Measurements from ENCODE around the gene ALG6. TPM values are rescaled to one million over a fixed set of nuclear protein-coding genes. Genes with fewer than 3 reads are reported as not detected.

The ALG6 gene
- total and polyA plus RNA-seq, 2 experiments from 2014 or later = 8.4 to 14.3 TPM

DNA sequence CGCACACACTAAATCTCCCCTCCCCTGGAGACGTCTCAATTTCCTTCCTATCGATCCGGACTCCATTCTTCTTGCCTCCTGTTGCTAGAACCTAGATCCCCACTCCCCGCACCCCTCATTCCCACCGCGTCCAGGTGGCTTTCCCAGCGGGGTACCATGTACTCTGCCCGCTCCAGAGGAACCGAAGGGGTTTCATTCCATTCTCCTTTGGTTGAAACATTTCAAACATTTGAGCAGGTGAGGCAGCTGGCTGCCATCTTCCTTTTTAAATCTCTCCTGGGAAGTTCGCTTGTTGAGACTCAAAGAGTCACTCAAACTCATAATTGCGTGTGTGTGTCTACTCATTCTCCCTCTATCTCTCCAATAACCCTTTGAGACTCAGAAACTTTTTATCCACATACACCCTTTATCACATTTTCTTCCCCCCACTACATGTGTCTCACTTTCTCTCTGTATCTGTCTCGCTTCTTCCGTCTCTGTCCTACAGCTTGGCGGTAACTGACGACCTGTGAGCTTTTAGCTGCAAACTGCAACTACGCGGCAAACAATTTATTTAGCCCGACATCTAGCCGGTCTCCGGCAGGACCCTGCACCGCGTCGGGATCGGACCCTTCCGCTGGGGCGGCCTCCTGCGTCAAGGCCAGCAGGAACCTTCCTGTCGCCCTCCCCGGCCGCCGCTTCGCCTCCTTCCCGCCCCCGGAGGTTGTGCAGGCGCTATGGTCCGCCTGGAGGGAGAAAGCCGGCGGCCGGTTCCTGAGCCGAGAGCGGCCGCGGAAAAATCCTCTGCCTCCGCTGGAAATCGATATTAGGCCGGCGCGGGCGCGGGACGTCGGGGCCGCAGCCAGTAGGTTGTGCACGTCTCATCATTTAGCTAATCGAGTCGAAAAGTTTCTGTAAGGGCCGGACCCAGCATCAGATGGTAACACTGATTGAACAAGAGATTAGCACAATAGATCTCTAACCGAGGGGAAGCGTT lies 48.1 kb upstream of the ALG6 start:
- no peak overlapping the region for H3K4me2 ChIP-seq (ENCODE audit: unreplicated experiment)

DNA sequence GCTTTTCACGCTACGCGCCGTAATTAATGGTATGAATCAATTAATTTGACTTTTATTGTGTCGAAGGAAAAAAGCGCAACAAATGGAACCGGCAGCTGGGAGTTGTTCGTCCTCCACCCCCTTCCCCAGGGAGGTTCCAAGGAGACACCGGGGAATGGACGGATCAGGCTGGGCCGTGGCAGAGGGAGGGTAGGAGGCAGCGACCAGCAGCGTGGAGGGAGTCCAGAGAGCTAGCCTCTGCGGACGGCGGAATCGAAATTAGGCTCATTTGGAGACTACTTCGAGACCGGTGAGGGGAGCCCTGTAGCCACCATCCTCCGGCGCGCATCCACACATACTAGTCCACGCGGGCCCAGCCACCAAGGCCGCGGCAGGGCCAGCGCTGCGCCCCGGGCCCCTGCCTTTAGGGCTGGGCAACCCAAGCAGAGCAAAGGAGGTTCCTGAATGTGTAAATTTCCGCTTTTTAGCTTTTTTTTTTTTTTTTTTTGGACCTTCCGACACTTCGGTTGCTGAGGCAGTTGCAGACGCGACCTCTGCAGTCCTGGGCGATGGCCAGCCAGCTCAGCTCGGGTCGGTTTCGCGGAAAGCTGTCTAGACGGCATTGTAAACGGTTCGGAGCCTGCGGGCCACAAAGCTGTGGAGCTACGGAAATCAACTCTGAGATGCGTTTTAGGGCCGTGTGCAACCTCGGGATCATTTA lies 47.3 kb upstream of the ALG6 start:
- Histone ChIP-seq H3K9me3 (ENCODE audit: low read depth) (no peaks in the 10 kb centered on the region), H3K9ac (no peak overlapping the region), H3K9me2 (ENCODE audit: insufficient read depth) (no peaks in the 10 kb centered on the region), H3K27ac (no peak overlapping the region), H3K36me3 (ENCODE audit: low read depth) (no peaks in the 10 kb centered on the region), H3K4me2 (ENCODE audit: unreplicated experiment) (no peak overlapping the region), H3F3A (ENCODE audit: insufficient read depth) (no peaks in the 10 kb centered on the region), H3K4me3 (no peak overlapping the region), H4K20me1 (ENCODE audit: insufficient read depth) (no peaks in the 10 kb centered on the region), H3K4me1 (ENCODE audit: insufficient read depth) (no peaks in the 10 kb centered on the region), H3K79me2 (ENCODE audit: insufficient read depth) (no peaks in the 10 kb centered on the region), H2AFZ (no peak overlapping the region), H3K27me3 (replicated peaks; ENCODE audit: insufficient read depth) (peaks cover 95% of the 10 kb centered on the region)
- DNase-seq = peak; percentile 32
- in situ Hi-C loops (cut with MboI) = no loop called here
- TF ChIP-seq EZH2phosphoT487 (IDR thresholded peaks at IDR 0.05; ENCODE audit: insufficient read depth, low read depth) = 0 out of 2 replicates have a peak, but pooled peaks have one; percentile 19
- TF ChIP-seq EZH2 (IDR thresholded peaks at IDR 0.05; ENCODE audit: insufficient read depth, poor library complexity, severe bottlenecking) = peak; percentile 41
- 18 to 19% methylated on average over 46 to 47 of the region's 47 CpGs for WGBS, 2 experiments (ENCODE audit: low coverage in 1 of 2, low lambda C conversion rate in 2 of 2, missing lambda C conversion rate in 2 of 2)

More for the DNA sequence above, 48.1 kb upstream of the ALG6 start:
- H3F3A ChIP-seq (ENCODE audit: insufficient read depth) = no peaks in the 10 kb centered on the region
- H3K4me1 ChIP-seq (ENCODE audit: insufficient read depth) = no peaks in the 10 kb centered on the region
- DNase-seq = no peak
- H4K20me1 ChIP-seq (ENCODE audit: insufficient read depth) = no peaks in the 10 kb centered on the region
- no peaks in the 10 kb centered on the region for H3K9me3 ChIP-seq (ENCODE audit: low read depth)
- no peaks in the 10 kb centered on the region for H3K36me3 ChIP-seq (ENCODE audit: low read depth)
- no peak overlapping the region for H2AFZ ChIP-seq
- H3K27ac ChIP-seq = no peak overlapping the region
- H3K79me2 ChIP-seq (ENCODE audit: insufficient read depth) = no peaks in the 10 kb centered on the region
- no peak overlapping the region for H3K9ac ChIP-seq
- no peak for TF ChIP-seq EZH2 (IDR thresholded peaks at IDR 0.05; ENCODE audit: insufficient read depth, poor library complexity, severe bottlenecking)
- peak; percentile 47; the same call in 1 of the 2 replicates for TF ChIP-seq EZH2phosphoT487 (IDR thresholded peaks at IDR 0.05; ENCODE audit: insufficient read depth, low read depth)
- peaks cover 92% of the 10 kb centered on the region for H3K27me3 ChIP-seq (replicated peaks; ENCODE audit: insufficient read depth)
- WGBS, 2 experiments (ENCODE audit: low coverage in 1 of 2, low lambda C conversion rate in 2 of 2, missing lambda C conversion rate in 2 of 2) = 23 to 24% methylated on average over 53 to 60 of the region's 60 CpGs
- H3K4me3 ChIP-seq = no peak overlapping the region
- no peaks in the 10 kb centered on the region for H3K9me2 ChIP-seq (ENCODE audit: insufficient read depth)
- in situ Hi-C loops (cut with MboI) = no loop called here

DNA sequence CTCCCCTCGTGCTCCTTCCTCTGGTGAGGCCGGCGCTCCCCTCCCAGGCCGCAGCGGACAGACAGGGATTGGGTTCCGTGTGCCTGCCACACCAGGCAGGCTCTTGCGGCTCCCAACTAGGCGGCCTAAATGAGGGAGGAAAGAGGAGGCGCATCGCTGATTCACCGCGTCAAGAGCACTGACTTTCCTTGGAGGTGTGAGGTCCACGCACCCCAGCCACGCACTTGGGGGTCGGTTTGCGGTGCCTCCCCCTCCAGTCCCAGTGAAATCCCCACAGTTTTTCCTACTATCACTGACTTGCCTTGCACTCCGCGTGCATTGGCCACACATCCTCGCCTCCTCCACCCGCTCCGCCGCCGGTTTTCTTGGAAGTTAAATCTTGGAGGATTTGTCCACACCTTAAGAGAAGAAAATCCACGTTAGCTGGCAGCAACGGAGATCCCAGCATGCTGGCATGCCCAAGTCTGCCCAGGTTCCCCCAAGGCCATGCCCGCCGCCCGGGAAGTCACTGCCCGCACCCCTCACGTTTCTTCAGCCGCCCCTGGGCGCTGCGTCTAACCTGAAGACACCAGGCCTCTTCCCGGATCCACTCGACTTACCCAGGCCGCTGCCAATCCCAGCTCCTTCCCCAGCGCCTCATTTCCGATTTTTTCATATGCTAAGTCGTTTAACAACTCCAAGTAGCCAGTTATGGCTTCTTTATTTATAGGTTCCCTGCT lies 46.2 kb upstream of the ALG6 start:
- Histone ChIP-seq H3K9me3 (ENCODE audit: low read depth) (no peaks in the 10 kb centered on the region), H3K27me3 (replicated peaks; ENCODE audit: insufficient read depth) (peaks cover 95% of the 10 kb centered on the region), H3K36me3 (ENCODE audit: low read depth) (no peaks in the 10 kb centered on the region), H3K4me3 (no peak overlapping the region), H3K9ac (no peak overlapping the region), H3K79me2 (ENCODE audit: insufficient read depth) (no peaks in the 10 kb centered on the region), H3K4me1 (ENCODE audit: insufficient read depth) (no peaks in the 10 kb centered on the region), H4K20me1 (ENCODE audit: insufficient read depth) (no peaks in the 10 kb centered on the region), H3K27ac (no peak overlapping the region), H3K4me2 (ENCODE audit: unreplicated experiment) (no peak overlapping the region), H3K9me2 (ENCODE audit: insufficient read depth) (no peaks in the 10 kb centered on the region), H2AFZ (no peak overlapping the region), H3F3A (ENCODE audit: insufficient read depth) (no peaks in the 10 kb centered on the region)
- WGBS, 2 experiments (ENCODE audit: low coverage in 1 of 2, low lambda C conversion rate in 2 of 2, missing lambda C conversion rate in 2 of 2) = 35 to 36% methylated on average over 39 of the region's 39 CpGs
- TF ChIP-seq EZH2phosphoT487 (IDR thresholded peaks at IDR 0.05; ENCODE audit: insufficient read depth, low read depth) = no peak
- peak; percentile 15 for TF ChIP-seq EZH2 (IDR thresholded peaks at IDR 0.05; ENCODE audit: insufficient read depth, poor library complexity, severe bottlenecking)
- no peak for DNase-seq
- in situ Hi-C loops (cut with MboI) = no loop called here

DNA sequence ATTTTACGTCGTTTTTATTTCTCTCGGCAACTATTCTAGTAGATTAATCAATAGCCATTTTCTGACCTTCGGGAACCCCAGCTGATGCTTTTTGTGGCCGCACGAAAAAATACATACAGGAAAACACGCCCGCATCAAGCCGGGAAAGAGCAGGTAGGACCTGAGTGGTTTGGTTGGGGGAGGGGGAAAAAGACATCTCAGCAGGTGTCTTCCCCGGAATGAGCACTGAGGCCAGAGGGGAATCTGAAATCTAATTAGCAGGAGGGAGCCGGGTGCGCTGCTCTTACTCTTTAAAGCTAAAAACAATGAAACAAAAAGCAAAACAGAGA lies 45.7 kb upstream of the ALG6 start:
- no peaks in the 10 kb centered on the region for H3K9me2 ChIP-seq (ENCODE audit: insufficient read depth)
- peak overlapping the region; percentile 48 for H3K4me2 ChIP-seq (ENCODE audit: unreplicated experiment)
- no peak overlapping the region for H3K27ac ChIP-seq
- H3F3A ChIP-seq (ENCODE audit: insufficient read depth) = no peaks in the 10 kb centered on the region
- no peaks in the 10 kb centered on the region for H4K20me1 ChIP-seq (ENCODE audit: insufficient read depth)
- no peak for DNase-seq
- H3K4me1 ChIP-seq (ENCODE audit: insufficient read depth) = no peaks in the 10 kb centered on the region
- peak; percentile 41 for TF ChIP-seq EZH2 (IDR thresholded peaks at IDR 0.05; ENCODE audit: insufficient read depth, poor library complexity, severe bottlenecking)
- no peak for TF ChIP-seq EZH2phosphoT487 (IDR thresholded peaks at IDR 0.05; ENCODE audit: insufficient read depth, low read depth)
- no peak overlapping the region for H3K9ac ChIP-seq
- H3K9me3 ChIP-seq (ENCODE audit: low read depth) = no peaks in the 10 kb centered on the region
- H3K36me3 ChIP-seq (ENCODE audit: low read depth) = no peaks in the 10 kb centered on the region
- WGBS, 2 experiments (ENCODE audit: low coverage in 1 of 2, low lambda C conversion rate in 2 of 2, missing lambda C conversion rate in 2 of 2) = 20 to 24% methylated on average over 12 of the region's 12 CpGs
- peaks cover 95% of the 10 kb centered on the region for H3K27me3 ChIP-seq (replicated peaks; ENCODE audit: insufficient read depth)
- in situ Hi-C loops (cut with MboI) = no loop called here
- H2AFZ ChIP-seq = peak overlapping the region; percentile 74
- no peaks in the 10 kb centered on the region for H3K79me2 ChIP-seq (ENCODE audit: insufficient read depth)
- peak overlapping the region; percentile 66 for H3K4me3 ChIP-seq
